Astrocyte of the spinal cord (primary cell): ENCODE results near the gene SNORC.
"Not testable (repeated sequence)": the region's sequence is repeated elsewhere in the genome, so short reads cannot be mapped to it uniquely, and the experiment has no call there.

Experiments used
- DNase-seq: peaks from one replicate; pipeline ENCODE4 v3.0.0; 2011; ENCODE audit warnings: low read depth, low spot score
- H3K4me3 ChIP-seq: 2 replicates; pipeline ENCODE4 v1.5.1; 2011; ENCODE audit warnings: low read depth, mild to moderate bottlenecking, low read length, moderate library complexity
- CTCF ChIP-seq: IDR thresholded peaks from 2 replicates; pipeline ENCODE4 v1.5.1; 2012; ENCODE audit warnings: low read depth, mild to moderate bottlenecking, low read length, inconsistent platforms
- in situ Hi-C: cut with HindIII; loops from 2 replicates; pipeline ENCODE4 v1.10.0; 2017; ENCODE audit warnings: low sequenced_read_pairs

SNORC gene

GRCh38 chr2:232838406-232838874 is 31.6 kb upstream of the SNORC start:
- in situ Hi-C loops = no loop called here
- no peak overlapping the region for H3K4me3 ChIP-seq

GRCh38 chr2:232839411-232840079 is 30.5 kb upstream of the SNORC start:
- TF ChIP-seq CTCF = no peak
- DNase-seq = no peak
- in situ Hi-C loops = no loop called here
- H3K4me3 ChIP-seq = no peak overlapping the region

More at GRCh38 chr2:232838406-232838874, 31.6 kb upstream of the SNORC start:
- peak; percentile 7 for DNase-seq
- TF ChIP-seq CTCF = no peak

- in situ Hi-C loops = no loop called here
- no peak overlapping the region for H3K4me3 ChIP-seq
- no peak for TF ChIP-seq CTCF
- DNase-seq = no peak
Measured at GRCh38 chr2:232842689-232843088, 27.4 kb upstream of the SNORC start.

DNA sequence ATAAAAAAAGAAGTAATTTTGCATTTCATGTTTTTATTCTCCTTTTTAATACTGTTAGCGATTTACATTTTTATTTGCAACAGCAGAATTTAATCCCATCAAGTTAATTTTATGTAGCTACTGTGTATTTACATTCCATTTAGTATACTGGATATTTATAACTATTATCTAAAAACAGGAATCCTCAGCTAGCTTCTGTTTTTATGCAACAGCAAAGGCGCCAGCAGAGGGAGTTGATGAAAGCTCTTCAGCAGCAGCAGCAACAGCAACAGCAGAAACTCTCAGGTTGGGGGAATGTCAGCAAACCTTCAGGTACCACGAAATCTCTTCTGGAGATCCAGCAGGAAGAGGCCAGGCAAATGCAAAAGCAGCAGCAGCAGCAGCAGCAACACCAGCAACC is 26.2 kb upstream of the SNORC start:
- in situ Hi-C loops = no loop called here
- peak; percentile 15 for TF ChIP-seq CTCF

GRCh38 chr2:232846055-232846454 is 24.0 kb upstream of the SNORC start:
- no peak for TF ChIP-seq CTCF
- DNase-seq = no peak
- no peak overlapping the region for H3K4me3 ChIP-seq
- in situ Hi-C loops = no loop called here

More for the DNA sequence above, 26.2 kb upstream of the SNORC start:
- H3K4me3 ChIP-seq = no peak overlapping the region
- DNase-seq = no peak

DNA sequence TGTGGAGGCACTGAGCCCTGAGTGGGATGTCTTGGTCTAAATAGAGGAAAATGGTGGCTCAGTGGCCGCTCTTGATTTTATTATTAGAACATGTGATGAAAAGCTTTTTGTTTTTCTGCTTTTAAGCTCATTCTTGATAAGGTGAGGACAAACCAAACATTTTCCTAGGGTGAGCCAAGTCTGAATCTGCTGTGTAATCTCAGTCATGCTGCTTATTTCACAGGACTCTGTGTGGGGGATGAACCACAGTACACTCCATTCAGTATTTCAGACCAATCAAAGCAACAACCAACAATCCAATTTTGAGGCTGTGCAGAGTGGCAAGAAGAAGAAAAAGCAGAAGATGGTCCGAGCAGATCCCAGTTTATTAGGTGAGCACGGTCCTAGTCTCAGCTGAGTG is 20.0 kb upstream of the SNORC start:
- no peak for TF ChIP-seq CTCF
- DNase-seq = no peak
- in situ Hi-C loops = no loop called here
- H3K4me3 ChIP-seq = no peak overlapping the region

- H3K4me3 ChIP-seq, DNase-seq, in situ Hi-C loops: not testable (repeated sequence)
Measured at GRCh38 chr2:232852081-232852480, 18.0 kb upstream of the SNORC start.
